DMS 273 (cell line): ENCODE data around the gene PAPSS1.

Experiments
- DNase-seq: peaks from one replicate; lab custom pipeline; 2025; ENCODE audit not compliant: unreplicated experiment; lab: John Stamatoyannopoulos, UW

The PAPSS1 gene

DNA sequence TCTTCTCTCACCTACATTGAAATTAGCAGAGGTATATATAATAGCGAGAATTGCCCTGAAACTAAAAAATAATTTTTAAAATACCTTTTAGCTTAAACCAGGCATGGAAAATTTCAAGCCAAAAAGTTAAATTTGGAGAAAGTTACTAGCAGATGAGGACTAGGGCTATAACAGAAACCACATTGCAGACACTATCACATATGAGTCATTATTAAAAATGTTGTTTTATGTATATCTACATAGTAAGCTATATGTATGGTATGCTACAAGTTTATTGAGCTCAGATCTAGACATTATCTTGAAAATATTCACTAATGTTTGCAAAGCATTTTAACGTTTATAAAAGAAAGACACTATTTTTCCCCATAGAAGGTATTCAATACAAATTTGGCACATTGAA, 147.8 kb downstream of the PAPSS1 start:
- no peak for DNase-seq

DNA sequence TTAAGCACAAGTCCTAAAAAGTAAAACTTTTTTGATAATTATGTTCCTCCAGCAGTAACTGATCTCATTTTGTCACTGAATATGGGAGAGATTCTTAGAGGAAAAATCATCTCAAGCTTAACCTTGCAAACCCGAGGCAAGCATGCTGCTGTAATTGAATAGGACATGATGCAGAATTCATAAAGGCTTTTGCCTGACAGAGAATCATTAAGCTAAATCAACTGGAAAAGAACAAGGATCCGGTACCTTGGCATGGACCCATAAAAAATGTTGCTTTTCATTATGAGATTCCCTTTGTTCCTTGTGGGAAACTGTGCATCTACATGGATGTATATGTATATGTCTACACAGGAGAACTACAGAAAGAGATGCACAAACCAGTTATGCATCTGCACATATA, 149.1 kb downstream of the PAPSS1 start:
- DNase-seq, result no peak

DNA sequence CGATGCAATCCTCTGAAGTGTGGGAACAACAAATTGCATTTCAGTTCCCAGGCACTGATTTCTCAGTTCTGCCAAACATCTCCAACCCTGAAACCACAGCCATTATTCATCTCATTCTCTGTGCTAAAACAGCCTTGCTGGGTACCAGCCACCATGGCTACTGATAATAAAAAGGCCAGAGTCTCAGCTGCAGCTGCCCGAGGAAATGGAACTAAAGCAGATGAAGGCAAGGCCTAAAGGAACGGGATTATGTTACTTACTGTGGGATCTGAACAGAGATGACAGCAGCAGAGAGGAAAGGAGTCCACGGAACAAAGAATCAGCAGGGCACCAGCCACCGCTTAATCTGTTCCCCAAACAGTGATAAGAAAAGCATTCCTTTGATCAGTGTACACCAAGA, 155.7 kb downstream of the PAPSS1 start:
- DNase-seq, result no peak
